Smooth muscle cell (in vitro differentiated cells): ENCODE data around the gene POC1A. TPM values are rescaled to one million over a fixed set of nuclear protein-coding genes. Genes with fewer than 3 reads are reported as not detected.

ENCODE experiments used
- DNase-seq: peaks from one replicate; lab custom pipeline; 2025; ENCODE audit not compliant: unreplicated experiment; lab: John Stamatoyannopoulos, UW
- H2AFZ ChIP-seq: fragments of 200-600 bp; sonication (generic); 2 replicates; pipeline ENCODE4 v1.6.0; 2016; ENCODE audit warnings: antibody characterized with exemption, low read depth, mild to moderate bottlenecking
- H3F3A ChIP-seq: fragments of 200-600 bp; sonication (generic); 2 replicates; pipeline ENCODE4 v1.6.0; 2017; ENCODE audit warnings: antibody characterized with exemption, low read depth
- H3K27ac ChIP-seq: fragments of 200-600 bp; sonication (generic); 2 replicates; pipeline ENCODE4 v1.5.1; 2016; ENCODE audit warnings: low read depth, mild to moderate bottlenecking
- H3K27me3 ChIP-seq: fragments of 200-600 bp; sonication (generic); 2 replicates; pipeline ENCODE4 v1.6.1; 2016; ENCODE audit warnings: low read depth, mild to moderate bottlenecking
- H3K36me3 ChIP-seq: fragments of 200-600 bp; sonication (generic); 2 replicates; pipeline ENCODE4 v1.5.1; 2016; ENCODE audit warnings: low read depth
- H3K4me1 ChIP-seq: fragments of 200-600 bp; sonication (generic); 2 replicates; pipeline ENCODE4 v1.5.1; 2016; ENCODE audit warnings: low read depth
- H3K4me2 ChIP-seq: fragments of 200-600 bp; sonication (generic); 2 replicates; pipeline ENCODE4 v1.6.0; 2016; ENCODE audit warnings: mild to moderate bottlenecking
- H3K4me3 ChIP-seq: fragments of 200-600 bp; sonication (generic); 2 replicates; pipeline ENCODE4 v1.5.1; 2016; ENCODE audit warnings: mild to moderate bottlenecking
- H3K79me2 ChIP-seq: fragments of 200-600 bp; sonication (generic); 2 replicates; pipeline ENCODE4 v1.6.0; 2016; ENCODE audit warnings: low read depth, mild to moderate bottlenecking
- H3K9ac ChIP-seq: fragments of 200-600 bp; sonication (generic); 2 replicates; pipeline ENCODE4 v1.6.0; 2016; ENCODE audit warnings: low read depth
- H3K9me3 ChIP-seq: fragments of 200-600 bp; sonication (generic); replicated peaks from 2 replicates; pipeline ENCODE4 v1.5.1; 2016; ENCODE audit warnings: low read depth
- H4K20me1 ChIP-seq: fragments of 200-600 bp; sonication (generic); 2 replicates; pipeline ENCODE4 v1.6.0; 2016; ENCODE audit warnings: low read depth
- WGBS: methylation state at CpG from one replicate; pipeline ENCODE4 v1.1.7; 2016; ENCODE audit warnings: low lambda C conversion rate; 5-methylcytosine and 5-hydroxymethylcytosine counted together
- polyA plus RNA-seq: library from polyadenylated mRNA; unstranded; fragments of >200 nt; fragmentation: Nextera tagmentation; extraction: Ambion mirVana; gene quantifications from 2 replicates; pipeline ENCODE4 v1.2.1, GENCODE V29; 2016
- total RNA-seq: library from RNA; depleted of rRNA; stranded (reverse); fragments of >200 nt; gene quantifications from 2 replicates; pipeline ENCODE4 v1.2.3, GENCODE V29; 2014
- TF ChIP-seq, protein P1 (sequence below): fragments of 200-600 bp; sonication (generic); IDR thresholded peaks from 2 replicates; pipeline ENCODE4 v1.5.1; 2017; ENCODE audit warnings: borderline replicate concordance, mild to moderate bottlenecking, antibody characterized with exemption; ENCODE audit not compliant: insufficient read depth, poor library complexity, severe bottlenecking

Gene POC1A
- total and polyA plus RNA-seq, 2 experiments from 2014 or later: 1.8 to 7.9 TPM

DNA sequence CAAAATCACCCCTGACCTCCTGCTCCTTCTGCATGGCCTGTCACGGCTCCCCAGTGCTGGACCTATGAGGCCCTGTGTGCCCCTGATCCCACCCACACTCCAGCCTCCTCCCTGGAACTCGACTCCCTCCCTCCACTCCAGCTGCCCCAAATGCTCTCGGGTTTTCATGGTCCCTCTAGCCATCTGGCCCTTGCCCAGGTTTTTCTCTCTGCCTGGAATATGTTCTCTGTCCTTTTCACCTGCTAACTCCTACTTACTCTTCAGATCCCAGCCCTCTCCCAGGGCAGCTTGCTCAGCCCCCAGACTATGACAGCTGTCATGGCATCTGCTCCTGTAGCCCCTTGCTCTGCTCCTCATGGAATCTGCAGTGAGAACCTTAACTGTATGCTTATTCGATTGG lies 128.2 kb downstream of the POC1A start:
- H3K36me3 ChIP-seq: no peaks in the 10 kb centered on the region
- no peaks in the 10 kb centered on the region for H3K27me3 ChIP-seq
- H3K9me3 ChIP-seq: no peaks in the 10 kb centered on the region
- no peaks in the 10 kb centered on the region for H3K79me2 ChIP-seq
- H3K9ac ChIP-seq: no peak overlapping the region
- H3F3A ChIP-seq: peaks cover 9% of the 10 kb centered on the region
- 63% methylated on average over 4 of the region's 4 CpGs for WGBS
- H3K27ac ChIP-seq: no peak overlapping the region
- TF ChIP-seq, protein P1, sequence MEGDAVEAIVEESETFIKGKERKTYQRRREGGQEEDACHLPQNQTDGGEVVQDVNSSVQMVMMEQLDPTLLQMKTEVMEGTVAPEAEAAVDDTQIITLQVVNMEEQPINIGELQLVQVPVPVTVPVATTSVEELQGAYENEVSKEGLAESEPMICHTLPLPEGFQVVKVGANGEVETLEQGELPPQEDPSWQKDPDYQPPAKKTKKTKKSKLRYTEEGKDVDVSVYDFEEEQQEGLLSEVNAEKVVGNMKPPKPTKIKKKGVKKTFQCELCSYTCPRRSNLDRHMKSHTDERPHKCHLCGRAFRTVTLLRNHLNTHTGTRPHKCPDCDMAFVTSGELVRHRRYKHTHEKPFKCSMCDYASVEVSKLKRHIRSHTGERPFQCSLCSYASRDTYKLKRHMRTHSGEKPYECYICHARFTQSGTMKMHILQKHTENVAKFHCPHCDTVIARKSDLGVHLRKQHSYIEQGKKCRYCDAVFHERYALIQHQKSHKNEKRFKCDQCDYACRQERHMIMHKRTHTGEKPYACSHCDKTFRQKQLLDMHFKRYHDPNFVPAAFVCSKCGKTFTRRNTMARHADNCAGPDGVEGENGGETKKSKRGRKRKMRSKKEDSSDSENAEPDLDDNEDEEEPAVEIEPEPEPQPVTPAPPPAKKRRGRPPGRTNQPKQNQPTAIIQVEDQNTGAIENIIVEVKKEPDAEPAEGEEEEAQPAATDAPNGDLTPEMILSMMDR: no peak
- peaks cover 9% of the 10 kb centered on the region for H3K4me1 ChIP-seq
- no peak overlapping the region for H3K4me2 ChIP-seq
- H4K20me1 ChIP-seq: no peaks in the 10 kb centered on the region
- DNase-seq: no peak
- no peak overlapping the region for H3K4me3 ChIP-seq
- H2AFZ ChIP-seq: no peak overlapping the region

- DNase-seq: no peak
- Histone ChIP-seq H4K20me1 (no peaks in the 10 kb centered on the region), H3K4me1 (peaks cover 9% of the 10 kb centered on the region), H3K9me3 (no peaks in the 10 kb centered on the region), H3K36me3 (no peaks in the 10 kb centered on the region), H3K27ac (no peak overlapping the region), H3K4me3 (no peak overlapping the region), H3K4me2 (no peak overlapping the region), H3F3A (peaks cover 9% of the 10 kb centered on the region), H3K9ac (no peak overlapping the region), H2AFZ (no peak overlapping the region), H3K79me2 (no peaks in the 10 kb centered on the region), H3K27me3 (no peaks in the 10 kb centered on the region)
- TF ChIP-seq, protein P1: no peak
- WGBS: 96% methylated on average over 7 of the region's 7 CpGs
These were observed 128.8 kb downstream of the POC1A start for GRCh38 chr3:52025453-52025852.

Other genes with a start within 250 kb of the POC1A start
- 10.0 and 13.1 TPM in 2 replicates for gene RRP9, start 212.5 kb downstream of the POC1A start, total RNA-seq
- gene RRP9, start 212.5 kb downstream of the POC1A start, polyA plus RNA-seq: 21.2 and 23.9 TPM in 2 replicates
- gene PARP3, start 212.1 kb downstream of the POC1A start, total RNA-seq: 7.2 and 15.1 TPM in 2 replicates
- gene PARP3, start 212.1 kb downstream of the POC1A start, polyA plus RNA-seq: 10.5 and 12.3 TPM in 2 replicates
- 0.18 TPM in 1 of 2 replicates, not detected in the other for gene GPR62, start 199.0 kb downstream of the POC1A start, total RNA-seq
- gene GPR62, start 199.0 kb downstream of the POC1A start, polyA plus RNA-seq: 0.09 and 0.52 TPM in 2 replicates
- gene PCBP4, start 187.0 kb downstream of the POC1A start, total RNA-seq: 42.6 and 51.4 TPM in 2 replicates
- gene PCBP4, start 187.0 kb downstream of the POC1A start, polyA plus RNA-seq: 81.2 and 97.4 TPM in 2 replicates
- gene ABHD14B, start 180.4 kb downstream of the POC1A start, total RNA-seq: 17.8 and 18.9 TPM in 2 replicates
- 26.2 and 31.4 TPM in 2 replicates for gene ABHD14B, start 180.4 kb downstream of the POC1A start, polyA plus RNA-seq
- gene ABHD14A, start 179.4 kb downstream of the POC1A start, total RNA-seq: 6.2 and 16.1 TPM in 2 replicates
- 38.6 and 49.7 TPM in 2 replicates for gene ABHD14A, start 179.4 kb downstream of the POC1A start, polyA plus RNA-seq
- 39.6 and 43.0 TPM in 2 replicates for gene ACY1, start 170.9 kb downstream of the POC1A start, total RNA-seq
- 33.8 and 38.4 TPM in 2 replicates for gene ACY1, start 170.9 kb downstream of the POC1A start, polyA plus RNA-seq
- 1,004 and 1,042 TPM in 2 replicates for gene RPL29, start 158.5 kb downstream of the POC1A start, total RNA-seq
- gene RPL29, start 158.5 kb downstream of the POC1A start, polyA plus RNA-seq: 708 and 743 TPM in 2 replicates
- 25.0 and 26.8 TPM in 2 replicates for gene DUSP7, start 97.9 kb downstream of the POC1A start, total RNA-seq
- 12.4 and 13.3 TPM in 2 replicates for gene DUSP7, start 97.9 kb downstream of the POC1A start, polyA plus RNA-seq
- 35.7 and 50.2 TPM in 2 replicates for gene ALAS1, start 43.7 kb upstream of the POC1A start, total RNA-seq
- 59.4 and 66.7 TPM in 2 replicates for gene ALAS1, start 43.7 kb upstream of the POC1A start, polyA plus RNA-seq
- gene TLR9, start 71.2 kb upstream of the POC1A start, total RNA-seq: 0.09 TPM in 1 of 2 replicates, not detected in the other
- not detected in 2 replicates for gene TLR9, start 71.2 kb upstream of the POC1A start, polyA plus RNA-seq
- gene TWF2, start 84.7 kb upstream of the POC1A start, total RNA-seq: 71.8 and 80.9 TPM in 2 replicates
- gene TWF2, start 84.7 kb upstream of the POC1A start, polyA plus RNA-seq: 91.0 and 96.8 TPM in 2 replicates
- gene PPM1M, start 91.3 kb upstream of the POC1A start, total RNA-seq: 6.0 and 7.0 TPM in 2 replicates
- 11.0 and 11.9 TPM in 2 replicates for gene PPM1M, start 91.3 kb upstream of the POC1A start, polyA plus RNA-seq
- gene WDR82, start 124.2 kb upstream of the POC1A start, total RNA-seq: 48.3 and 48.6 TPM in 2 replicates
- 26.1 and 28.6 TPM in 2 replicates for gene WDR82, start 124.2 kb upstream of the POC1A start, polyA plus RNA-seq
- 3.3 and 4.4 TPM in 2 replicates for gene GLYCTK, start 133.4 kb upstream of the POC1A start, total RNA-seq
- gene GLYCTK, start 133.4 kb upstream of the POC1A start, polyA plus RNA-seq: 3.8 and 5.4 TPM in 2 replicates
- 3.7 and 7.1 TPM in 2 replicates for gene DNAH1, start 161.9 kb upstream of the POC1A start, total RNA-seq
- gene DNAH1, start 161.9 kb upstream of the POC1A start, polyA plus RNA-seq: 0.54 and 2.1 TPM in 2 replicates